Small intestine (tissue), 16 donors: ENCODE measurements around the gene ZBTB33. TPM values are rescaled to one million over a fixed set of nuclear protein-coding genes. Genes with fewer than 3 reads are reported as not detected.

Experiments used
- DNase-seq, 2 donors: peaks; one replicate each; pipeline versions ENCODE4 v3.0.0 to v3.0.0-alpha.2; 2013
- FAIRE-seq: peaks from 2 replicates; lab custom pipeline; 2012; peaks lifted over from hg19 to GRCh38; lab: Jason Lieb, UNC
- H3K27ac ChIP-seq, 3 donors: one replicate each; pipeline ENCODE4 v1.5.1; 2013; ENCODE audit warnings: low read length in 2 of 3, mild to moderate bottlenecking in 2 of 3, control low read depth in 1 of 3, inconsistent platforms in 1 of 3, low read depth in 1 of 3, moderate library complexity in 1 of 3
- H3K27me3 ChIP-seq, 3 donors: one replicate each; pipeline ENCODE4 v1.6.1; 2013; ENCODE audit warnings: low read length in 3 of 3, inconsistent platforms in 1 of 3; ENCODE audit not compliant: control insufficient read depth in 3 of 3, insufficient read depth in 3 of 3
- H3K36me3 ChIP-seq, 3 donors: one replicate each; pipeline ENCODE4 v1.6.1; 2013; ENCODE audit warnings: low read length in 3 of 3, inconsistent platforms in 1 of 3, low read depth in 1 of 3, mild to moderate bottlenecking in 1 of 3, moderate library complexity in 1 of 3; ENCODE audit not compliant: control insufficient read depth in 3 of 3, insufficient read depth in 2 of 3
- H3K4me1 ChIP-seq, 3 donors: one replicate each; pipeline ENCODE4 v1.6.1; 2013; ENCODE audit warnings: low read length in 2 of 3, inconsistent platforms in 1 of 3, low read depth in 1 of 3, mild to moderate bottlenecking in 1 of 3, moderate library complexity in 1 of 3; ENCODE audit not compliant: control insufficient read depth in 3 of 3, insufficient read depth in 2 of 3
- H3K4me3 ChIP-seq, 3 donors: one replicate each; pipeline ENCODE4 v1.5.1; 2013; ENCODE audit warnings: low read length in 3 of 3, control low read depth in 1 of 3, inconsistent platforms in 1 of 3, low read depth in 1 of 3, mild to moderate bottlenecking in 1 of 3, moderate library complexity in 1 of 3
- H3K9me3 ChIP-seq, 2 donors: one replicate each; pipeline ENCODE4 v1.6.1; 2013; ENCODE audit warnings: low read depth in 1 of 2, low read length in 1 of 2; ENCODE audit not compliant: control insufficient read depth in 2 of 2, insufficient read depth in 1 of 2
- WGBS, 3 donors: extraction: QIAGEN DNeasy Blood & Tissue Kit; methylation state at CpG; one replicate each; pipeline ENCODE4 v1.1.7; 2013; 5-methylcytosine and 5-hydroxymethylcytosine counted together
- long read RNA-seq, 10 donors: transcript quantifications; one replicate each; lab custom pipeline, GENCODE V29; 2026
- polyA plus RNA-seq, 4 donors: library from polyadenylated mRNA; stranded (reverse) in 3 of 4; unstranded in 1 of 4; fragments of 200-250 nt in 3 of 4; fragments of 120-200 nt in 1 of 4; gene quantifications; one replicate each; pipeline versions ENCODE4 v1.2.1 to v1.2.3, GENCODE V29; 2013
- donor health status: healthy with polysubstance abuse.
- donor health status: control.
- donor health status: control.
- donor health status: Bipolar disorder and iron deficiency.
- donor health status: healthy.

The ZBTB33 gene, protein sequence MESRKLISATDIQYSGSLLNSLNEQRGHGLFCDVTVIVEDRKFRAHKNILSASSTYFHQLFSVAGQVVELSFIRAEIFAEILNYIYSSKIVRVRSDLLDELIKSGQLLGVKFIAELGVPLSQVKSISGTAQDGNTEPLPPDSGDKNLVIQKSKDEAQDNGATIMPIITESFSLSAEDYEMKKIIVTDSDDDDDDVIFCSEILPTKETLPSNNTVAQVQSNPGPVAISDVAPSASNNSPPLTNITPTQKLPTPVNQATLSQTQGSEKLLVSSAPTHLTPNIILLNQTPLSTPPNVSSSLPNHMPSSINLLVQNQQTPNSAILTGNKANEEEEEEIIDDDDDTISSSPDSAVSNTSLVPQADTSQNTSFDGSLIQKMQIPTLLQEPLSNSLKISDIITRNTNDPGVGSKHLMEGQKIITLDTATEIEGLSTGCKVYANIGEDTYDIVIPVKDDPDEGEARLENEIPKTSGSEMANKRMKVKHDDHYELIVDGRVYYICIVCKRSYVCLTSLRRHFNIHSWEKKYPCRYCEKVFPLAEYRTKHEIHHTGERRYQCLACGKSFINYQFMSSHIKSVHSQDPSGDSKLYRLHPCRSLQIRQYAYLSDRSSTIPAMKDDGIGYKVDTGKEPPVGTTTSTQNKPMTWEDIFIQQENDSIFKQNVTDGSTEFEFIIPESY
- 10 to 100 TPM in 1 of 4 donors, 1 to 10 TPM in 3; 3.8 to 11.9 (median 5.0) TPM for polyA plus RNA-seq
- long read RNA-seq, donor 1, full-length matches to known transcripts: 17 of 17 reads
- long read RNA-seq, donor 1, partial matches to known transcripts: 0 of 17 reads
- long read RNA-seq, donor 1, other reads (novel, unspliced or antisense): 0 of 17 reads
- long read RNA-seq, donor 2, full-length matches to known transcripts: 1 of 1 reads
- long read RNA-seq, donor 2, partial matches to known transcripts: 0 of 1 reads
- long read RNA-seq, donor 2, other reads (novel, unspliced or antisense): 0 of 1 reads
- long read RNA-seq, donor 3, full-length matches to known transcripts: 5 of 5 reads
- long read RNA-seq, donor 3, partial matches to known transcripts: 0 of 5 reads
- long read RNA-seq, donor 3, other reads (novel, unspliced or antisense): 0 of 5 reads
- long read RNA-seq, donor 4: 0 reads
- long read RNA-seq, donor 5, full-length matches to known transcripts: 1 of 1 reads
- long read RNA-seq, donor 5, partial matches to known transcripts: 0 of 1 reads
- long read RNA-seq, donor 5, other reads (novel, unspliced or antisense): 0 of 1 reads
- long read RNA-seq, donor 6, full-length matches to known transcripts: 5 of 5 reads
- long read RNA-seq, donor 6, partial matches to known transcripts: 0 of 5 reads
- long read RNA-seq, donor 6, other reads (novel, unspliced or antisense): 0 of 5 reads
- long read RNA-seq, donor 7, full-length matches to known transcripts: 6 of 6 reads
- long read RNA-seq, donor 7, partial matches to known transcripts: 0 of 6 reads
- long read RNA-seq, donor 7, other reads (novel, unspliced or antisense): 0 of 6 reads
- long read RNA-seq, donor 8: 0 reads
- long read RNA-seq, donor 9, full-length matches to known transcripts: 2 of 2 reads
- long read RNA-seq, donor 9, partial matches to known transcripts: 0 of 2 reads
- long read RNA-seq, donor 9, other reads (novel, unspliced or antisense): 0 of 2 reads
- long read RNA-seq, donor 10, full-length matches to known transcripts: 7 of 7 reads
- long read RNA-seq, donor 10, partial matches to known transcripts: 0 of 7 reads
- long read RNA-seq, donor 10, other reads (novel, unspliced or antisense): 0 of 7 reads

DNA sequence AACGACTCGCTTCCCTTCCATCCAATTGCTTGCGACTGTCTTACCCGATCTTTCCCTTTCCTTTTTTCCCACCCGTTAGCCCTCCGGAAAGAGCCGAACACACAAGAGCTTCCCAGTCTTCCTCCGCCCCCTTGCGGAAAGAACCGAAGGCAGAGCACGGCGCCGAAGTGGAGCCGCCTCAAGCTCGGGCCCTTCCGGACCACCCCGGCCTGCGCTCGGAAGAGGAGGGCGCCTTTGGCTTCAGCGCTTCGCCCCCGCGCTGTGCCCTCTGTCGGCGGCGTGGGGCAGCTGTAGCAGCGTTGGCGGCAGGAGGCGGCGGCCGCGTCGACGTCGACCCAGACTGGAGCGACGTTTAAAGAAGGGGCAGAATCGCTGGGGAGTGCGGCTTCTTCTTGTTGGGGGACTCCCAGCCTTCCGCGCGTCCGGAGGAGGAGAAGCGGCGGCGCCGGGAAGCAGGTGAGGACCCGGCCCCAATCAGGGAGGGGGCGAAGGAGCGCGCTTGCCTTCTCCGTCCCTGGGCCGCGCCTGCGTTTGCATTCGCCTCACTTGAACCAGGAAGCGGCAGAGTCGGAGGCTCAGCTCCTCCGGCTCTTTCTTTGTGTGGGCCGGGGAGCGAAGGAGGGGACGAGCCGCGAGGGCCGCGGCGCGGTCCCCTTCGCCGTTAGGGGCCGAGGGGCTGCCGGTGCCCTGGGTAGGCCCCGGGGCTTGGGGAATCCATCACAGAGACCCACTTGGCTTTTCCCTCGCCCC lies at the start of gene ZBTB33:
TSS of gene ZBTB33 (plus strand) at position 291 of the 750 bp plus-strand sequence. CDS start 2,604 bp downstream, outside the sequence.
- FAIRE-seq: peak; percentile 49
- Histone ChIP-seq H3K27me3 (no peaks in the 10 kb centered on the region), H3K4me3 (peak within 1 kb of the TSS; percentile 50 to 83 (median 60)), H3K36me3 (peaks cover 0 to 5% (median 0%) of the 10 kb centered on the region in 3 donors), H3K27ac (peak within 1 kb of the TSS; percentile 82 to 97 (median 95)), H3K9me3 (no peaks in the 10 kb centered on the region), H3K4me1 (no peaks in the 10 kb centered on the region)
- DNase-seq: peak; percentile 89 to 94
- WGBS, 3 donors: 0 to 34% (median 2%) methylated on average over 40 to 75 of the region's 75 CpGs

DNA sequence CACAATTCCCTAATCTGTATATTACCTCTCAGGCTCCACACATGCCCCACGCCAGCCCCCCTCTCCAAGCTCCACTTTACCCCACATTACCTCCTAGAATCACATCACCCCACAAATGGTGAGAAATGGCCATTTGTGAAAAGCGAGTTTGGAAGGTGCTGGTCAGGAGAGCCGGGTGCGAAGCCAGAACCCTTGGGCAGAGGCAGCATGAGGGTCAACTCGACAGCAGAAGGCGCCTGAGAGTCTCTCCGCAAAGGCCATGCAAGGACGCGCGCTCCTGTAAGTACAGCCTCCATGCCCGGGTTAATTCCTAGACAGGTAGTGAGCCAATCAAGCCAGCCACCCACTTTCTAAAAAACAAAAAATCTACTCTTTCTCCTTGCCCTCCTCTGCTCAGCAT lies 49.8 kb upstream of the ZBTB33 start:
- H3K4me3 ChIP-seq: no peak overlapping the region
- H3K9me3 ChIP-seq: no peaks in the 10 kb centered on the region
- no peaks in the 10 kb centered on the region for H3K27me3 ChIP-seq
- FAIRE-seq (no peak), DNase-seq (no peak)
- no peaks in the 10 kb centered on the region for H3K36me3 ChIP-seq
- H3K27ac ChIP-seq: no peak overlapping the region
- H3K4me1 ChIP-seq: no peaks in the 10 kb centered on the region
- WGBS, 3 donors: 84 to 95% (median 93%) methylated on average over 11 of the region's 11 CpGs

DNA sequence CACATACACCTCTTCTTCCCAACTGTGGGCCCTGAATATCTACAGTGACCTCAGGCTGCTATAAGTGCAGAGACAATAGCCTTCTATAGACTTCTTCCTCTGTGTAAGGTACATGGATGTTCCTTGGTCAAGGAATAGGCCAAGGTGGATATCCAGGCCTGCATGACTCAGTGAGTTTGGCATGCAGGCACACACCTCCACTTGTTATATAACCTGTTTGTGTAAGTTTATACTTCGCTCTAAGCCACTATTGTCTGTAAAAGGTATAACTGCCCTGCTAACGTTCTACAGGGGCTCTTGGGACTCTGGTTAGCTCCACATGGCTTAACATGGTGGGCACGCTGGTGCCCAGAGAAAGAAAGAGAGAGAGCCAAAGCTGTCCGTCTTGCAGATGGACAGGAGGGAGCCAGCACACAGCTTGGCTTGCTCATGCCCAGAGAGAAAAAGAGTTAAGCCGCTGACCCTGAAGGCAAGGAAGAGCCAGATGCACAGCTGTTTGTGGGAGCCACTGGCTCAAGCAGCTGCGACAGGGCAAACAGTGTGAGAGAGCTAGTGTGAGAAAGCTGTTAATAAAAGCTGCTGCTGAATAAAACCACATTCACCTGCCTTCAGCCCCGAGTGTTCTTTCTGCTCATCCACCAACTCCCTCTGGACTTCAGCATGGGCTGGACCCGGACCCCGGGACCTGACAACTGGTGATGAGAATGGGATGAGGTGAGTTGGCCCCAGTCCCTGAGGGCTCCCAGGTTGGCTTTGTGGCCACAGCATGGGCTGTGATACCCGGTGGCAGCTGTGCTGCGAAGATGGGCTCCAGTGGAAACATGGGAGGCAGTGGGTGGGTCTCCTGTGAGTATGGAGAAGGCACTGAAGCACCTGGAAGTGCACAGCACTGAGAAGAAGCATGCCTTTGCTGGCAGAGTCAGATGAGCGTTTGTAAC lies 44.5 kb upstream of the ZBTB33 start:
- FAIRE-seq: no peak
- Histone ChIP-seq H3K4me1 (no peaks in the 10 kb centered on the region), H3K27ac (no peak overlapping the region), H3K36me3 (no peaks in the 10 kb centered on the region), H3K9me3 (no peaks in the 10 kb centered on the region), H3K4me3 (no peak overlapping the region), H3K27me3 (no peaks in the 10 kb centered on the region)
- WGBS, 3 donors: 77 to 92% (median 85%) methylated on average over 10 to 12 of the region's 12 CpGs
- DNase-seq: no peak

DNA sequence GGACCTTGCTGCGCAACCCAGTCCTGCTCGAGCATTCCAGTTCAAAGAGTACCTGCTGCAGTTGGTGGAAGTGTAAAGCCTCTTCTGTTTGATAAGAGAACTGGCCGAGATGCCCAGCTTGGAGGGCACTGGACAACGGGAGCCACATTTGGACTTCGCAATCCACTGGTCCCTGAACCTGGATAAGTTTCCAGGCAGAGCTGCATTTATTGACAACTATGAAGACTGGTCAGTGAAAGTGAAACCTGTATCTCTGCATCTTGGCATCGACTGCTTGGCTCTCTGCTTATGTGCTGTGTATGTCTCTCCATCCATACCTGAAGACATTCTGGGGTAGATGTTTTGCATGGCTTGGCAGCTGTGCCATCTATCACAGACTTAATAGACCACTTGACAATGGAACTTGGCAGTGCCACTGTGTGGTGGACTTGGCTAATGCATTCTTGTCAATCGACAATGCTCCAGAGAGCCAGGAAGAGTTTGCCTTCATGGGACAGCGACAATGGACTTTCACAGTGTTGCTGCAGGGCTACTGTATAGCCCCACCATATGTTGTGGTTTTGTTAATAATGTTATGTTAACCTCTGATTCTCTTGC lies 43.5 kb upstream of the ZBTB33 start:
- FAIRE-seq: no peak
- H3K4me1 ChIP-seq: no peaks in the 10 kb centered on the region
- DNase-seq: no peak
- no peak overlapping the region for H3K27ac ChIP-seq
- H3K27me3 ChIP-seq: no peaks in the 10 kb centered on the region
- H3K36me3 ChIP-seq: no peaks in the 10 kb centered on the region
- no peaks in the 10 kb centered on the region for H3K9me3 ChIP-seq
- 79 to 90% (median 79%) methylated on average over 8 of the region's 8 CpGs for WGBS, 3 donors
- no peak overlapping the region for H3K4me3 ChIP-seq

DNA sequence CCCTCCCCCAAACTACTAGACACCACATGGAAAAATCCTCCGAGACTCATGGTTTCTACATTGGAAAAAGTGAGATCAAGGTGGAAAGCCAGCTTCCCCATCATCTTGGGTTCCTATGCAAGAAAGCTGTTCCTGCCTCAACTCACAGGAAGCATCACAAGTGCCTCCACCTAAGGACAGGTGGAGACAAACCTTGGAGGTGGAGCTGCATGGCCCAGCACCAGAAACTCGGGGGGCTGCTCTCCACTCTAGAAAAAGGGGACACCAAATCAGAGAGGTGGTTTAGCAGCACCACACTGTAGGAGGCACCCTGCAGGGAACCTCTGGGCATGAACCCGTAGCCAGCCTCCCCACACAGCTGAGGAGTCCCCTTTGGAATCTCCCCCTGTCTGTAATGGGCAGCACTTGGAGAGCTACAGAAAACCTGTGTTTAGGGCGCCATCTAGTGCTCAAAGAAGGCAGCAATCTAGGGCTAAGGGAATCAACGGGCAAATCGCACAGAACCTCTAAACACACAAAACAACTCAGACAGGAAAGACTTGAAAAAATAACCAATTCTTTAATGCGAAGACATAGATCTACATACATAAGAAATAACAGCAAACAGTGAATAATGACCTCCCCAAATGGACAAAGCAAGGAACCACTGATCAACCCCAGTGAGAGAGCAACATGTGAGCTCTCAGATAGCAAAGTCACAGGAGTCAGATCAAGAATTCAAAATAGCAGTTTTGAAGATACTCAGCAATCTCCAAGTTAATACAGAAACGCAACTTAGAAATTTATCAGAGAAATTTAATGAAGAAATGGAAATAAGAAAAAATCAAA lies 37.0 kb upstream of the ZBTB33 start:
- H3K36me3 ChIP-seq: no peaks in the 10 kb centered on the region
- no peaks in the 10 kb centered on the region for H3K4me1 ChIP-seq
- DNase-seq (peak; percentile 47 to 62), FAIRE-seq (peak; percentile 30)
- no peak overlapping the region for H3K27ac ChIP-seq
- WGBS, 3 donors: 23 to 26% (median 24%) methylated on average over 8 of the region's 8 CpGs
- H3K27me3 ChIP-seq: no peaks in the 10 kb centered on the region
- H3K4me3 ChIP-seq: no peak overlapping the region
- no peaks in the 10 kb centered on the region for H3K9me3 ChIP-seq

DNA sequence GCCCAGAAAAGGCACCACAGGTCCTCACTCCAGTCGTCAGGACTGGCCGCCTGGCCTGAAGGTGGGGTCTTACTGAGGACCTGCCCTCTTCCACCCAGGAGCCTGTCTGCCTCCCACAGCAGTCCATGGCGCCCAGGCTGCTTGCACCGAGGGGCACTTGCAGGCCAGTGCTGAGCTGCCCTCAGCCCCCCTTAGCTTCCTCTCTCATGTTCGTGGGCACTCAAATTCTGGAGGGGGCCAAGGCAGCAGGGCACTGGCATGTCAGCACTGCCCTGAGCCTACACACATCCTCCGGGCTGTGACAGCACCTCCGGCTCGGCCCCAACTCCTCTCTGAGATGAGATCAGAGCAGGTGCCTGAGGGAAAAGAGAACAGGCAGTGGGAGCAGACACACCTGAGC lies 27.2 kb upstream of the ZBTB33 start:
- H3K4me3 ChIP-seq: no peak overlapping the region
- H3K27ac ChIP-seq: no peak overlapping the region
- no peaks in the 10 kb centered on the region for H3K36me3 ChIP-seq
- no peaks in the 10 kb centered on the region for H3K9me3 ChIP-seq
- no peaks in the 10 kb centered on the region for H3K27me3 ChIP-seq
- no peaks in the 10 kb centered on the region for H3K4me1 ChIP-seq
- FAIRE-seq: no peak
- WGBS, 3 donors: 82 to 88% (median 85%) methylated on average over 6 to 8 of the region's 8 CpGs
- DNase-seq: no peak
